ENCODE results near the gene DNASE1L2. TPM values are rescaled to one million over a fixed set of nuclear protein-coding genes. Genes with fewer than 3 reads are reported as not detected.

Gene DNASE1L2
- total RNA-seq, 1 donor from 2014 or later, result 3.4 TPM

- H3K4me3 Mint-ChIP-seq (ENCODE audit: unreplicated experiment), result no peak overlapping the region
- no peak for DNase-seq
- no peak overlapping the region for H3K27ac Mint-ChIP-seq (ENCODE audit: unreplicated experiment)
- no peaks in the 10 kb centered on the region for H3K36me3 Mint-ChIP-seq (ENCODE audit: unreplicated experiment)
- no peaks in the 10 kb centered on the region for H3K4me1 Mint-ChIP-seq (ENCODE audit: low read depth, unreplicated experiment)
- H3K27me3 Mint-ChIP-seq (ENCODE audit: unreplicated experiment), result no peaks in the 10 kb centered on the region
- H3K9me3 Mint-ChIP-seq (ENCODE audit: unreplicated experiment), result peaks cover 5% of the 10 kb centered on the region
- TF ChIP-seq, protein P1, sequence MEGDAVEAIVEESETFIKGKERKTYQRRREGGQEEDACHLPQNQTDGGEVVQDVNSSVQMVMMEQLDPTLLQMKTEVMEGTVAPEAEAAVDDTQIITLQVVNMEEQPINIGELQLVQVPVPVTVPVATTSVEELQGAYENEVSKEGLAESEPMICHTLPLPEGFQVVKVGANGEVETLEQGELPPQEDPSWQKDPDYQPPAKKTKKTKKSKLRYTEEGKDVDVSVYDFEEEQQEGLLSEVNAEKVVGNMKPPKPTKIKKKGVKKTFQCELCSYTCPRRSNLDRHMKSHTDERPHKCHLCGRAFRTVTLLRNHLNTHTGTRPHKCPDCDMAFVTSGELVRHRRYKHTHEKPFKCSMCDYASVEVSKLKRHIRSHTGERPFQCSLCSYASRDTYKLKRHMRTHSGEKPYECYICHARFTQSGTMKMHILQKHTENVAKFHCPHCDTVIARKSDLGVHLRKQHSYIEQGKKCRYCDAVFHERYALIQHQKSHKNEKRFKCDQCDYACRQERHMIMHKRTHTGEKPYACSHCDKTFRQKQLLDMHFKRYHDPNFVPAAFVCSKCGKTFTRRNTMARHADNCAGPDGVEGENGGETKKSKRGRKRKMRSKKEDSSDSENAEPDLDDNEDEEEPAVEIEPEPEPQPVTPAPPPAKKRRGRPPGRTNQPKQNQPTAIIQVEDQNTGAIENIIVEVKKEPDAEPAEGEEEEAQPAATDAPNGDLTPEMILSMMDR (IDR thresholded peaks at IDR 0.05; ENCODE audit: partially characterized antibody, unreplicated experiment), result no peak
These were observed 7.5 kb downstream of the DNASE1L2 start for GRCh38 chr16:2243781-2244180.

DNA sequence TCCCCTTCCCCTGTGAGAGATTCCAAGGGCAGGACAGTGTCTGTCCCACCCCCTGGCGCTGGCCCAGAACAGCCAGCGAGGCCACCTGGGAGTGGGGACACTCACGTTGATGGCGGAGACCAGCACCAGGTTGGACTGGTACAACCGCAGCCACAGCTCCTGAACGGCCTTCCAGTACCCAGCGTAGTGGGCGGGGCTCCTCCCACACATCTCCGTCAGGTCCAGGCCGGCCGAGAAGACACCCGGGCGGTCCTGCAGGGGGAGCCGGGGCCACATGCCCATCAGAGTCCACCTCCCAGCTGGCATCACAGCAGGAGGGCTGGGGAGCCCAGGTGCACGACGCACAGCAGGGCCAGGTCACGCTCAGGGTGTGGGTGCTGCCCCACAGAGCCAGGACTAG is 8.1 kb downstream of the DNASE1L2 start:
- no peaks in the 10 kb centered on the region for H3K4me1 Mint-ChIP-seq (ENCODE audit: low read depth, unreplicated experiment)
- H3K36me3 Mint-ChIP-seq (ENCODE audit: unreplicated experiment), result no peaks in the 10 kb centered on the region
- DNase-seq, result no peak
- no peak overlapping the region for H3K4me3 Mint-ChIP-seq (ENCODE audit: unreplicated experiment)
- no peak overlapping the region for H3K27ac Mint-ChIP-seq (ENCODE audit: unreplicated experiment)
- TF ChIP-seq, protein P1 (IDR thresholded peaks at IDR 0.05; ENCODE audit: partially characterized antibody, unreplicated experiment), result no peak
- H3K9me3 Mint-ChIP-seq (ENCODE audit: unreplicated experiment), result peaks cover 5% of the 10 kb centered on the region
- no peaks in the 10 kb centered on the region for H3K27me3 Mint-ChIP-seq (ENCODE audit: unreplicated experiment)

DNA sequence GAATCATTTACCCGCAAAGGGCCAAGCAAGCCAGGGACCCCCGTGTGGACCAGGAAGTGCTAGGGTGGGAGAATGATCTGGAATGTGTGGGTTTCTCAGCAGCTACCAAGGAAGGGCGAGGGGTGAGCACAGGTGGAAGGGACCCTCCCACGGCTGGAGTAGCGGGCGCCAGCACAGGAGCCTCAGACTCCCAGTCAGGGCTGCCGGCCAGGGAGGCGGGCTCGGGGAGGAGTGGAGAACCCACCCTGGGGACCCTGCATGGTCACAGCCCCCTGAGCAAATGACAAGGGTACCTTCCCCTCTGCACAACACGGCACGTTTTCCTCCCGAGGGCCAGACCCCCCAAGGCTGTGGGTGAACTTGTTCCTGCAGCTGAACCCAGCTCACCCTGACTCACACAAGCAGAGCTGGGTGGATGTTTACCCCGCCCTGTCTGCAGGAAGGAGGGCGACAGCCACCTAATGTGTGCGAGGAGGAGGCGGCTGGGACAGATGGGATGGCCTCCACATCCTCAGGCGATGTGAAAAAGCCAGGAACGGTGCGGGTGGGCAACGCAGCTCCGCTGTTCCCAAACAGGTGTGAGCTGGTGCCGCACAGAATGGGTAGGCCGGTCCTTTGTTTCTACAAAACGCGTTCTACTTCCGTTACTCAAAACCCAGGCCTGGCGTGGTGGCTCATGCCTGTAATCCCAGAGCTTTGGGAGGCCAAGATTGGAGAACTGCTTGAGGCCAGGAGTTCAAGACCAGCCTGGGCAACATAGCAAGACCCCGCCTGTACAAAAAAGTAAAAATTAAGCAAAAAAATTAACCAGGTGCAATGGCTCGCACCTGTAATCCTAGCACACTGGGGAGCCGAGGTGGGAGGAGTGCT is 8.9 kb downstream of the DNASE1L2 start:
- DNase-seq, result no peak
- no peak overlapping the region for H3K27ac Mint-ChIP-seq (ENCODE audit: unreplicated experiment)

GRCh38 chr16:2246301-2246885 is 10.1 kb downstream of the DNASE1L2 start:
- H3K4me1 Mint-ChIP-seq (ENCODE audit: low read depth, unreplicated experiment), result no peaks in the 10 kb centered on the region
- TF ChIP-seq, protein P1 (IDR thresholded peaks at IDR 0.05; ENCODE audit: partially characterized antibody, unreplicated experiment), result no peak
- no peaks in the 10 kb centered on the region for H3K27me3 Mint-ChIP-seq (ENCODE audit: unreplicated experiment)
- H3K4me3 Mint-ChIP-seq (ENCODE audit: unreplicated experiment), result no peak overlapping the region
- H3K9me3 Mint-ChIP-seq (ENCODE audit: unreplicated experiment), result peaks cover 5% of the 10 kb centered on the region
- no peaks in the 10 kb centered on the region for H3K36me3 Mint-ChIP-seq (ENCODE audit: unreplicated experiment)
- no peak for DNase-seq
- no peak overlapping the region for H3K27ac Mint-ChIP-seq (ENCODE audit: unreplicated experiment)

More for the DNA sequence above, 8.9 kb downstream of the DNASE1L2 start:
- Mint-ChIP-seq H3K4me1 (ENCODE audit: low read depth, unreplicated experiment) (no peaks in the 10 kb centered on the region), H3K27me3 (ENCODE audit: unreplicated experiment) (no peaks in the 10 kb centered on the region), H3K4me3 (ENCODE audit: unreplicated experiment) (no peak overlapping the region), H3K9me3 (ENCODE audit: unreplicated experiment) (peaks cover 5% of the 10 kb centered on the region), H3K36me3 (ENCODE audit: unreplicated experiment) (no peaks in the 10 kb centered on the region)
- TF ChIP-seq, protein P1 (IDR thresholded peaks at IDR 0.05; ENCODE audit: partially characterized antibody, unreplicated experiment), result no peak

Measured in glutamatergic neuron (in vitro differentiated cells).